A673 (cell line): ENCODE measurements around the gene CBX4.

Experiments
- EZH2 ChIP-seq: fragments of 200-600 bp; sonication (generic); IDR thresholded peaks from 2 replicates; pipeline ENCODE4 v1.6.1; 2017; ENCODE audit warnings: borderline replicate concordance, low read depth, mild to moderate bottlenecking, mixed read lengths, antibody characterized with exemption, low read length; ENCODE audit not compliant: poor library complexity, severe bottlenecking
- TF ChIP-seq, protein P1 (sequence below): fragments of 300-800, 200-600 bp; sonication (generic); conservative IDR thresholded peaks from 2 replicates; pipeline ENCODE4 v1.5.1; 2017; ENCODE audit warnings: low read depth, mild to moderate bottlenecking, antibody characterized with exemption, low read length, moderate library complexity, mixed read lengths

DNA sequence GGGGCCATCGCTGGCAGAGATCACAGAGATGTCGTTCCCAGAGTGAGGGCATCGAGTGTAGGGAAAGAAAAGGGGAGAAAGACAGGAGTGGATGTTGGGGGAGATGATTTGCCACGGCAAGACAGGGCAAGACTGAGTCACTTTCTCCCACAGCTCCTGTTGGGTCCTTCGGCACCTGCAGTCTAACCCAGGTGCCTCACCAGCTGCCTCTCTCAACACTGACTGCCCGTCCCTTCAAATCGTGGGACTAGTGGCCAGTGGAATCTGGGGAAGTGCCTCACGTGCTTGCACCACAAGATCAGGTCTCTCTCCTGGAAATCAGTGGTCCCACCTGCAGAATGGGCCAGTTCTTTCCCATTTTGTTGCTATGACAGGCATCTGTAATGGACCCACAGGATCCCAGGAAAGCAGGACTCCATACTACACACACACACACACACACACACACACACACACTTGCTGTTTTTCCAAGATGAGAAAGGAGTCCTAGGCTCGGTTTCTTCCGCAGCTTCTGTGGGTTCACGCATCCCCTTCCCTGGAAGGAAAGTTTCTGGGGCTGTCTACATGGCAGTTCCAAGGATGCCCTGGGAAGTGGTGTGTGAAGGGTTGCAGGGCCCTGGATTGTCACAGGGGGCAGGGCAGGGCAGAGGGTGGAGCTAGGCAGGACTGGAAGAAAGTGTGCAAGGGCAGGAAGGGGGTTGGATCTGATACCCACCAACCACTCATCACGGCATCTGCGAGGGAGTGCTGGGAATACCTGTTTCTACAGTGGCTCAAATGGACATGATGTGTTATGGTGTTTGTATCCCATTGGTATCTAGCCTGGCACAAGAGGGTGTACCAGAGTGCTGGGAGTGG lies 32.1 kb downstream of the CBX4 start:
- TF ChIP-seq EZH2: no peak
- TF ChIP-seq, protein P1, sequence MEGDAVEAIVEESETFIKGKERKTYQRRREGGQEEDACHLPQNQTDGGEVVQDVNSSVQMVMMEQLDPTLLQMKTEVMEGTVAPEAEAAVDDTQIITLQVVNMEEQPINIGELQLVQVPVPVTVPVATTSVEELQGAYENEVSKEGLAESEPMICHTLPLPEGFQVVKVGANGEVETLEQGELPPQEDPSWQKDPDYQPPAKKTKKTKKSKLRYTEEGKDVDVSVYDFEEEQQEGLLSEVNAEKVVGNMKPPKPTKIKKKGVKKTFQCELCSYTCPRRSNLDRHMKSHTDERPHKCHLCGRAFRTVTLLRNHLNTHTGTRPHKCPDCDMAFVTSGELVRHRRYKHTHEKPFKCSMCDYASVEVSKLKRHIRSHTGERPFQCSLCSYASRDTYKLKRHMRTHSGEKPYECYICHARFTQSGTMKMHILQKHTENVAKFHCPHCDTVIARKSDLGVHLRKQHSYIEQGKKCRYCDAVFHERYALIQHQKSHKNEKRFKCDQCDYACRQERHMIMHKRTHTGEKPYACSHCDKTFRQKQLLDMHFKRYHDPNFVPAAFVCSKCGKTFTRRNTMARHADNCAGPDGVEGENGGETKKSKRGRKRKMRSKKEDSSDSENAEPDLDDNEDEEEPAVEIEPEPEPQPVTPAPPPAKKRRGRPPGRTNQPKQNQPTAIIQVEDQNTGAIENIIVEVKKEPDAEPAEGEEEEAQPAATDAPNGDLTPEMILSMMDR: no peak
